H1 (cell line): ENCODE data around the gene JUP. TPM values are rescaled to one million over a fixed set of nuclear protein-coding genes. Genes with fewer than 3 reads are reported as not detected.
A peak's percentile ranks its signal among the peaks of the same experiment; 100 is the strongest.

Experiments
- CTBP2 ChIP-seq: IDR thresholded peaks from 2 replicates; pipeline ENCODE4 v1.7.0; 2011; ENCODE audit warnings: borderline replicate concordance, mild to moderate bottlenecking, moderate library complexity, mixed read lengths, low read length; ENCODE audit not compliant: insufficient read depth, insufficient read length
- GABPA ChIP-seq: IDR thresholded peaks from 2 replicates; pipeline ENCODE4 v1.6.1; 2011; ENCODE audit warnings: mild to moderate bottlenecking, low read length, moderate library complexity, borderline replicate concordance; ENCODE audit not compliant: insufficient read depth
- JUN ChIP-seq: IDR thresholded peaks from 2 replicates; pipeline ENCODE4 v1.6.1; 2011; ENCODE audit warnings: low read depth, mild to moderate bottlenecking, improper control_type of control experiment, low read length
- polyA plus RNA-seq, 7 experiments: library from polyadenylated mRNA; depleted of rRNA in 3 of 7; stranded (reverse) in 5 of 7; unstranded in 2 of 7; fragments of >200 nt in 5 of 7; fragments of 200-250 nt in 2 of 7; gene quantifications; 1 replicate in 5 of 7; 2 replicates in 1 of 7; 4 replicates in 1 of 7; pipeline versions ENCODE4 v1.2.1 to v1.2.3, GENCODE V29; 2011 to 2013; ENCODE audit warnings: missing spikeins in 2 of 7, mixed read lengths in 2 of 7
- total RNA-seq: library from RNA; stranded (reverse); fragmentation: NEBNext Ultra II Directional; extraction: Animal tissue kit (Norgen Biotek cat#: 25700); gene quantifications from 2 replicates; pipeline ENCODE4 v1.2.1, GENCODE V29; 2021

The JUP gene
- total and polyA plus RNA-seq, 2 of the 8 experiments (the other 6 are each of a cell fraction or from before 2014, with no cell fraction given) = 62.8 to 102 TPM

GRCh38 chr17:41812381-41813151 lies 26.1 kb upstream of the JUP start, which contains the start of gene FKBP10 (continued):
- TF ChIP-seq CTBP2 = peak; percentile 36
- no peak for TF ChIP-seq GABPA
- no peak for TF ChIP-seq JUN
